HG03135 (cell line): Measurements from ENCODE around the gene S1PR1.

ENCODE experiments used
- ATAC-seq: cut with Tn5 transposase; IDR thresholded peaks from one replicate; pipeline ENCODE4 v1.9.1; 2021; ENCODE audit warnings: mild to moderate bottlenecking, moderate library complexity; ENCODE audit not compliant: unreplicated experiment

S1PR1 gene

GRCh38 chr1:101278845-101279244 lies 42.0 kb downstream of the S1PR1 start:
- ATAC-seq: no peak

- ATAC-seq: no peak
Observed at GRCh38 chr1:101280049-101280592, 43.3 kb downstream of the S1PR1 start.

- no peak for ATAC-seq
Observed at GRCh38 chr1:101280942-101281654, 44.3 kb downstream of the S1PR1 start.

GRCh38 chr1:101281751-101282150 lies 44.9 kb downstream of the S1PR1 start:
- ATAC-seq: no peak

- ATAC-seq: no peak
Observed at GRCh38 chr1:101282314-101283038, 45.7 kb downstream of the S1PR1 start.

GRCh38 chr1:101283443-101283842 lies 46.6 kb downstream of the S1PR1 start:
- ATAC-seq: no peak

- ATAC-seq: no peak
Observed at GRCh38 chr1:101284021-101284420, 47.2 kb downstream of the S1PR1 start.

GRCh38 chr1:101284622-101285218 lies 47.9 kb downstream of the S1PR1 start:
- ATAC-seq: no peak

GRCh38 chr1:101285922-101286570 lies 49.2 kb downstream of the S1PR1 start:
- no peak for ATAC-seq

- ATAC-seq: peak; percentile 62
Observed at GRCh38 chr1:101288491-101288944, 51.7 kb downstream of the S1PR1 start.

GRCh38 chr1:101290119-101290921 lies 53.5 kb downstream of the S1PR1 start:
- ATAC-seq: no peak
